Upper lobe of right lung (tissue), 1 donor: ENCODE data around the gene TBCCD1. TPM values are rescaled to one million over a fixed set of nuclear protein-coding genes. Genes with fewer than 3 reads are reported as not detected.
"Not testable (repeated sequence)": the region's sequence is repeated elsewhere in the genome, so short reads cannot be mapped to it uniquely, and the experiment has no call there.

Experiments
- ATAC-seq: fragments of 200-7000 bp; cut with Tn5 transposase; one replicate; pipeline ENCODE4 v1.9.1; 2020; ENCODE audit warnings: mild to moderate bottlenecking, moderate library complexity
- DNase-seq: peaks from one replicate; pipeline ENCODE4 v3.0.0-alpha.2; 2020
- H3K27ac ChIP-seq: fragments of 200-600 bp; one replicate; pipeline ENCODE4 v1.8.0; 2022
- H3K27me3 ChIP-seq: fragments of 200-600 bp; one replicate; pipeline ENCODE4 v1.8.0; 2022; ENCODE audit warnings: mild to moderate bottlenecking
- H3K36me3 ChIP-seq: fragments of 200-600 bp; one replicate; pipeline ENCODE4 v1.8.0; 2022
- H3K4me1 ChIP-seq: fragments of 200-600 bp; one replicate; pipeline ENCODE4 v1.8.0; 2022
- H3K4me3 ChIP-seq: fragments of 200-600 bp; one replicate; pipeline ENCODE4 v1.8.0; 2022; ENCODE audit warnings: mild to moderate bottlenecking
- H3K9me3 ChIP-seq: fragments of 200-600 bp; one replicate; pipeline ENCODE4 v1.8.0; 2022
- intact Hi-C: fragments of 100-400 bp; cut with DNase I; formaldehyde crosslinking; loops from one replicate; pipeline ENCODE4 v1.11.0; 2022
- total RNA-seq: library from RNA; stranded (reverse); fragmentation: NEBNext Ultra II Directional; extraction: Animal tissue kit (Norgen Biotek cat#: 25700); gene quantifications from one replicate; pipeline ENCODE4 v1.2.1, GENCODE V29; 2021
- TF ChIP-seq, protein P1 (sequence below): fragments of 200-600 bp; IDR thresholded peaks from one replicate; pipeline ENCODE4 v1.8.0; 2022; ENCODE audit warnings: antibody characterized with exemption
- donor health status: DM: no; HTN: yes; CAD: no; lungs with severe emphysema.

Gene TBCCD1
- total RNA-seq, 1 donor from 2014 or later: 11.3 TPM

DNA sequence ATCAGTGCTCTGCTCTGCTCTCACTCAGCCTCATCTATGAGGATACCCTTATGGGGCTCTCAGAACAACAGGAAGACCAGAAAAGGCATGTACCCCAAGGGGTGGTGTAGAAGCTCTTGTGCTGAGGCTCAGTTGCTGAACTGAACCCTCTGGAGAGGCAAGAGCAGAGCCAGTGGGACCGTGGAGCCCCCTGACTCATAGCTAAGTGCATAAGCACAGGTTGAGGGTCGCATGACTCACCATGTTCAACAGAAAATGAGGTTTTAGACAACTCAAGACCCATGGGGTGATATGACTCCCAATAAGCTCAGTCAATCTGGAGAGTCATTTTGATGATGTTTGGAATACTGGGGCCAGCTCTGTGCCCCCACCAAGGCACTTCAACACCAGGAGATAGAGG, 60.3 kb downstream of the TBCCD1 start:
- intact Hi-C loops: no loop called here
- Histone ChIP-seq H3K27ac (no peak overlapping the region), H3K4me3 (no peak overlapping the region), H3K9me3 (no peaks in the 10 kb centered on the region), H3K36me3 (no peaks in the 10 kb centered on the region), H3K27me3 (no peaks in the 10 kb centered on the region), H3K4me1 (no peaks in the 10 kb centered on the region)
- no peak for DNase-seq
- ATAC-seq: no peak
- TF ChIP-seq, protein P1, sequence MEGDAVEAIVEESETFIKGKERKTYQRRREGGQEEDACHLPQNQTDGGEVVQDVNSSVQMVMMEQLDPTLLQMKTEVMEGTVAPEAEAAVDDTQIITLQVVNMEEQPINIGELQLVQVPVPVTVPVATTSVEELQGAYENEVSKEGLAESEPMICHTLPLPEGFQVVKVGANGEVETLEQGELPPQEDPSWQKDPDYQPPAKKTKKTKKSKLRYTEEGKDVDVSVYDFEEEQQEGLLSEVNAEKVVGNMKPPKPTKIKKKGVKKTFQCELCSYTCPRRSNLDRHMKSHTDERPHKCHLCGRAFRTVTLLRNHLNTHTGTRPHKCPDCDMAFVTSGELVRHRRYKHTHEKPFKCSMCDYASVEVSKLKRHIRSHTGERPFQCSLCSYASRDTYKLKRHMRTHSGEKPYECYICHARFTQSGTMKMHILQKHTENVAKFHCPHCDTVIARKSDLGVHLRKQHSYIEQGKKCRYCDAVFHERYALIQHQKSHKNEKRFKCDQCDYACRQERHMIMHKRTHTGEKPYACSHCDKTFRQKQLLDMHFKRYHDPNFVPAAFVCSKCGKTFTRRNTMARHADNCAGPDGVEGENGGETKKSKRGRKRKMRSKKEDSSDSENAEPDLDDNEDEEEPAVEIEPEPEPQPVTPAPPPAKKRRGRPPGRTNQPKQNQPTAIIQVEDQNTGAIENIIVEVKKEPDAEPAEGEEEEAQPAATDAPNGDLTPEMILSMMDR: no peak

DNA sequence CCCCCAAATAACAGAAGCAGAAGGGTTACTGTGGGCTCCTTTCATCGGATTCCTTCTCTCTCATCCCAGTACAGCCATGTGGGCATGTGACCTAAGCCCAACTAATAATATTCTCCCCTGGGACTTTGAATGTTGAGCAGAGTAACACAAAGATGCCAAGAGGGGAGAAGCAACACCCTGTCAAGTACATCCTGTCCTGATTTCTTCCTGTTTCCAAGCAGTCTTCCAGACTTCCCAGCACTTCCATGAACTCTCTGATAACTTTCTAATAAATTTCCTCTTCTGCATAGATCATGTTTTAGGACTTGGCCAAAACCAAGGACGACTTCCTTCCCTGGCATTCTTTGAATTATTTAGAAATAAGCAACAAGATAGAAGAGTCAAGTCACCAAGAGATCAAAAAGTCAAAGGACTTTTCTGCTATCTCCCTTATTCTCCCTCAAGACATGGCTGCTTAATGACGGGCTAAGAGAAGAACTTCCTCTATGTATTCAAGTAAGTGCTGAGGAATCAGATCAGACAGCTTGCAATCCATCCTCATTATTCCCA, 60.9 kb downstream of the TBCCD1 start:
- DNase-seq: no peak
- Histone ChIP-seq H3K4me3 (no peak overlapping the region), H3K27ac (no peak overlapping the region), H3K27me3 (no peaks in the 10 kb centered on the region), H3K4me1 (no peaks in the 10 kb centered on the region), H3K9me3 (no peaks in the 10 kb centered on the region), H3K36me3 (no peaks in the 10 kb centered on the region)
- TF ChIP-seq, protein P1: no peak
- intact Hi-C loops: no loop called here
- no peak for ATAC-seq

DNA sequence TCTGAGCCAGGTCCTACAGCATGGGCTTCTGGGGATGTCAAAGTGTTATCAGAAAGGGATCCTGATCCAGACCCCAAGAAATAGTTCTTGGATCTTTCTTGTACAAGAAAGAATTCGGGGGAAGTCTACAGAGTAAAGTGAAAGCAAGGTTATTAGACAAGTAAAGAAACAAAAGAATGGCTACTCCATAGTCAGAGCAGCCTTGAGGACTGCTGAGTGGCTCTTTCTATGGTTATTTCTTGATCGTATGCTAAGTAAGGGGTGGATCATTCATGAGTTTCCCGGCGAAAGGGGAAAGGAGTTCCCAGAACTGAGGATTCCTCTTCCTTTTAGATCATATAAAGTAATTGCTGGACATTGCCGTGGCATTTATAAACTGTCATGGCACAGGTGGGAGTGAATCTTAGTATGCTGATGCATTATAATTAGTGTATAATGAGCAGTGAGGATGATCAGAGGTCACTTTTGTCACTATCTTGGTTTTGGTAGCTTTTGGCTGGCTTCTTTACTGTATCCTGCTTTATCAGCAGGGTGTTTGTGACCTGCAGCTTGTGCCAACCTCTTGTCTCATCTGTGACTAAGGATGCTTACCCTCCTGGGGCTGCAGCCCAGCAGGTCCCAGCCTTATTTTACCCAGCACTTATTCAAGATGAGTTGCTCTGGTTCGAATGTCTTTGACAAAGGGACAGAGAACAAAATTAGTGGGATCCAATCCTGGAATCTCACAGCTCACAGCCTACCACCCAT, 64.0 kb downstream of the TBCCD1 start:
- no peak for DNase-seq
- Histone ChIP-seq H3K9me3 (no peaks in the 10 kb centered on the region), H3K4me3 (no peak overlapping the region), H3K27ac (no peak overlapping the region), H3K27me3 (no peaks in the 10 kb centered on the region), H3K36me3 (no peaks in the 10 kb centered on the region), H3K4me1 (no peaks in the 10 kb centered on the region)
- TF ChIP-seq, protein P1: no peak
- intact Hi-C loops: no loop called here
- ATAC-seq: no peak

DNA sequence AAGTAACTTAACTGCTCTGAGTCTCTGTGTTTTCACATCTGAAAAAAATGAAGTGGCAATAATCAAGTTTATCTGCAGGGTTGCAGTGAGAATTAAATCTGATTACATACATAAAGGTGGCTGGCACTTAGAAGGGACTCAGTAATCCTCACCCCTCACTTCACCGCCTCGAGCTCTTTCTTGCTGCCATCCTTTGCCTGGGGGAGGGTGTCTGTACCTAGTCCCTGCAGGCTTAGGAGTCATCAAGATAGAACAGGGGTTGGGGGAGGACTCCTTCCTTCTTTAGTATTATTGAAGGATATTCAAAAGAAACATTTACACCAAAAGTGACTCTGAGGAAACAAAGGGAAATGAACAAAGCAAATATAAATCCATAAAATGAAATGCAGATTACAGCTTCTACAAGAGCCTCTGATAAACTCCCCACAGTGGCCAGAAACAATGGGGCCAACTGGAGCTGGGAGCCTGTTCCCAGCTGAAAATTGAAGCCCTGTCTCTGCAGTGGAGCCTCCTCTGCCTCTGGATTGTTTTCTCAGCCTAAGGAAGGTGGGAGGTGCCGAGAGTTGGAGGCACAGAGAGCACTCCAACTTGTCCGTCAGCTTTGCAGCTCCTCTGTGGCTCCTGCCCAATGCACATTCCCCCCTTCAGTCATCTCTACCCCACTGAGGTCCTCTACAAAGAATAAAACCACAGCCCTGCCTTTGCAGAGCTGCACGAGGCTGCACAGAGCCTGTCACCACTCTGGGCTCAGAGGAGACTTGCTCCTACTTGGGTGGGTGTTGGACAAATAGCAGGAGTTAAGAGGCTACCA, 64.8 kb downstream of the TBCCD1 start:
- intact Hi-C loops: no loop called here
- H3K27ac ChIP-seq: no peak overlapping the region
- no peaks in the 10 kb centered on the region for H3K36me3 ChIP-seq
- no peaks in the 10 kb centered on the region for H3K9me3 ChIP-seq
- no peak overlapping the region for H3K4me3 ChIP-seq
- ATAC-seq (no peak), DNase-seq (no peak)
- H3K27me3 ChIP-seq: no peaks in the 10 kb centered on the region
- TF ChIP-seq, protein P1: no peak
- no peaks in the 10 kb centered on the region for H3K4me1 ChIP-seq

DNA sequence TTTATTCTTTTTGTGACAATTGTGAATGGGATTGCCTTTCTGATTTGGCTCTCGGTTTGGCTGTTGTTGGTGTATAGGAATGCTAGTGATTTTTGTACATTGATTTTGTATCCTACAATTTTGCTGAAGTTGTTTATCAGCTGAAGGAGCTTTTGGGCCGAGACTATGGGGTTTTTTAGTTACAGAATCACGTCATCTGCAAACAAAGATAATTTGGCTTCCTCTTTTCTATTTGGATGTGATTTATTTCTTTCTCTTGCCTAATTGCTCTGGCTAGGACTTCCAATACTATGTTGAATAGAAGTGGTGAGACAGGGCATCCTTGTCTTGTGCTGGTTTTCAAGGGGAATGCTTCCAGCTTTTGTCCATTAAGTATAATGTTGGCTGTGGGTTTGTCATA, 67.2 kb downstream of the TBCCD1 start:
- H3K4me1 ChIP-seq, H3K27me3 ChIP-seq, ATAC-seq, intact Hi-C loops, H3K9me3 ChIP-seq, H3K27ac ChIP-seq, DNase-seq, H3K4me3 ChIP-seq, H3K36me3 ChIP-seq: not testable (repeated sequence)

DNA sequence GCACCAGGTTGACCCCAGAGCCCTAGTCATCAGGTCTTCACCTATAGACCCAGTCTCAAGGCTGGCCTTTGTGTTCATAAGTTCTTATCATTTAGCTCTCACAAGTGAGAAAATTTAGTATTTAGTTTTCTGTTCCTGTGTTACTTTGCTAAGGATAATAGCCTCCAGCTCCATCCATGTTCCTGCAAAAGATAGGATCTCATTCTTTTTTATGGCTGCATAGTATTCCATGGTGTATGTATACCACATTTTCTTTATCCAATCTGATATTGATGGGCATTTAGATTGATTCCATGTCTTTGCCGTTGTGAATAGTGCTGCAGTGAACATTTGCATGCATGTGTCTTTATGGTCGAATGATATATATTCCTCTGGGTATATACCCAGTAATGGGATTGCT, 69.1 kb downstream of the TBCCD1 start:
- ATAC-seq, H3K36me3 ChIP-seq, intact Hi-C loops, H3K4me1 ChIP-seq, H3K27ac ChIP-seq, H3K4me3 ChIP-seq, H3K27me3 ChIP-seq, DNase-seq, H3K9me3 ChIP-seq: not testable (repeated sequence)
